CD4-positive, alpha-beta T cell treated with Interleukin-17A for 4 hours (primary cell): ENCODE results near the gene POLR1G.
A peak's percentile ranks its signal among the peaks of the same experiment; 100 is the strongest.
"Not testable (repeated sequence)": the region's sequence is repeated elsewhere in the genome, so short reads cannot be mapped to it uniquely, and the experiment has no call there.

Source experiments
- DNase-seq: peaks from one replicate; pipeline ENCODE4 v3.0.0-alpha.2; 2020; ENCODE audit warnings: mixed read lengths

The POLR1G gene

DNA sequence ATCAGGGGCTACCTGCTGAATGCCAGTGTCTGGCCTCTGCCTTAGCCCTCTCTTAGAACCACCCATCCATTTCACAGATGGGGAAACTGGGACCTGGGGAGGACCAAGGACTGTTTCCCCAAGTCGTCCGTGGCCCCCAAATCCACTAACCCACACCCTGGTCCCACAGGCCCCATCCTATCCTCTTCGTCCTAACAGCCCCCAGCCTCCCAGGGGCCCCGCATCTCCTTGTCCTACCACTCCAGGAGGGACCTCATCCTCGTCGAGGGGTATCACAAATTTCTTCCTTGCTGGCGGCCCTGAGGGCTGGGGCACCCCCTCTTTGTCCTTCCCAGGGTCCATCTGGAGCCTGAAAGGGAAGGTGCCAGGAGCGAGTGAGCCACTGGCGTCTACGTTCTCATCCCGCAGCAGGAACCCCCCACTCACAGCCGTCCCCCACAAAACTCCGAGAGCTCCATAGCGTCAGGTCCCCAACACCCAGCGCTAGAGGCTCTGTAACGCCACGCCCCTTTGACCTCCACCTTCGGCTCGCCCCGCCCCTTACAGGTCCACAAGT, 16.7 kb downstream of the POLR1G start:
- peak; percentile 91 for DNase-seq

DNA sequence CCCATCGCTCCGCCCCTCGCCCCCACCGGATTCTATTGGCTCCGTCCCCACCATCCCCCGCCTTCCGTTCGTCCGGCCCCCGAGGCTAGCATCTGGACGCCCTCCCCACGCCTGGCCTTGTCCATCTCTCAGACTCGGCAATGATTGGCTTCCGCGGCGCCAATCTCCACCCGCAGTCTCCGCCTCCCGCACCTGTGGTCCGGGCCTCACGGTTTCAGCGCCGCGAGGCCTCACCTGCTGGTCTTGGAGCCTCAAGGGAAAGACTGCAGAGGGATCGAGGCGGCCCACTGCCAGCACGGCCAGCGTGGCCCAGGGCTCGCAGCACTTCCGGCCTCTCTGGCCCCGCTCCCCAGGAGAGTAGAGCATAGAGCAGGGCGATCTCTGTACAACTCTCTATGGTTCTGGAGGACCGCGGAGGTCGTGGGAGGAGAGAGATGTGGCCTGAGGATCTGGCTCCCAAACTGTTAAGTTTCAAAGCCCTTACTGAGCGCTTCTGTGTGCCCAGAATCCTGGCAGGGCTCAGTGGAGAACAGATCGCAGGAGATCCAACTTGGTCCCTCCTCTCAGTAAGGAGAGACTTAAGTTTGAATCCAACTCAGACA, 17.2 kb downstream of the POLR1G start, which contains the start of gene ERCC1:
Gene ERCC1, minus strand, starts transcription at position 329 of the 602 bp plus-strand sequence. CDS start 543 bp downstream, outside the sequence.
- no peak for DNase-seq

DNA sequence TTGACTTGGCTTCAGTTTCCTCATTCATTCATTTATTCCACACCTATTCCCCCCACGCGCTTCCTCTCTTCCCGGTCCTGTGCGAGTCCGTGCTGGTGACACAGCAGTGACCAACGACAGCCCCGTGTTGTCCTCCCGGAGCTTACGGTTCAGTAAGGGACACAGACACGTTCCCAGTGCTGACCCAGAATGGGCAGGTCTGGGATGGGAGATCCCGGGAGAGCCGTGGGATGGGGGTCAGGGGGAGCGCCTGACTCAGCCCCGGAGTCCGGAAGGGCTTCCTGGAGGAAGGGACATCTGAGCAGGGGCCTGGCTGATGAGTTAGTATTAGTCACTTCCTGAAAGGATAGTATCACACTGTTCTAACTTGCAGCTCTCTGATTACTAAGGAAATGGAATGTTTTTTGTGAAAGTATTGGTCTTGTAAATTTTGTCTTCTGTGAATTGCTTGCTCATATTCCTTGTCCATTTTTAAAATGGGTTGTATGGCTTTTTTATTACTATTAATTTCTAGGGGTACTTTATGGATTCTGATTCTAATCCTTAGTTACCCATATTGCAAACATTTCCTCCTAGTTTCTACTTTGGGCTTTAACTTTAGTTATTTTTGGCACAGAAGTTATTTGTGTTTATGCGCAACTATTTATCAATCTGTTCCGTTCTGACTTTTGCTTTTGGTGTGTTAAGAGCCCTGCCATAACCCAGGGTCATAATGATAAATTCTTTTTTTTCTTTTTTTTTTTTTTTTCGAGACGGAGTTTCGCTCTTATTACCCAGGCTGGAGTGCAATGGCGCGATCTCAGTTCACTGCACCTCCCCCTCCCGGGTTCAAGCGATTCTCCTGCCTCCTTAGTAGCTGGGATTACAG, 18.0 kb downstream of the POLR1G start:
- peak; percentile 40 for DNase-seq

DNA sequence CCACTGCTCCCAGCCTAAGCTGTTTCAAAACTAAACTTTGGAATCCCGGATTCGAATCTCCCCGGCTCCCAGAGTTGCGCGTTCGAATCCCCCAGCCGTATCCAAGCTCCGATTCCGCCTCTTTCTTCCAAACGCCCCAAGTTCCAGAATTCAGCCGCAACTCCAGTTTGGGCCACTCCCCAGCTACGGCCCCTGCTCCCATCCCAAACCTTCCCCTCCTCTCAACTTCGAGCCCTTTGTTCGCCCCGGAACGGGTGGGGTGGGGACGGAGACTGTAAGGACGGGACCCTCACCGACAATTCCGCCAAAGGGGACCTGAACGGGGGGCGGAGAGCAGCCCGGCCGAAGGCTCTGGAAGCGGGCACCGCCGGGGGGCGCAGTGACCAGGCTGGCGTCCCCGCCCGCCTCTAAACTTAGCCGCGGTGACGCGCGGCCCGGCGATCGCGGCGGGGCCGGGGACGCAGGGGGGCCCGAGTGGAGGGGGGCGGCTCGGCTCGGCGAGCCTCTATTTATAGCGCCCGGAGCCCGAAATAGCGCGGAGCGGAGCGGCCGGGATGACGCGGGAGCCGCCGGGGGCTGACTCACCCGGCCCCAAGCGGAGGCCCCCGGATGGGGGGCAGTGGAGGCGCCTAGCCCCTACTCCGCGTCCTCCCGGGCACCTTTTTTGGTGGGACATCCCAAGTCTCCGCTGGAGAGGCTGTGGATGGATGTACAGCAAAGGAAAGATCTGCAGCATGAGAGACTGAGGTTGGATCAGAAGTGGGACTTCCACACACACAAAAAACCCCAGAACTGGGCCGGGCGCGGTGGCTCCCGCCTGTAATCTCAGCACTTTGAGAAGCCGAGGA, 22.2 kb downstream of the POLR1G start:
- DNase-seq: peak; percentile 19

DNA sequence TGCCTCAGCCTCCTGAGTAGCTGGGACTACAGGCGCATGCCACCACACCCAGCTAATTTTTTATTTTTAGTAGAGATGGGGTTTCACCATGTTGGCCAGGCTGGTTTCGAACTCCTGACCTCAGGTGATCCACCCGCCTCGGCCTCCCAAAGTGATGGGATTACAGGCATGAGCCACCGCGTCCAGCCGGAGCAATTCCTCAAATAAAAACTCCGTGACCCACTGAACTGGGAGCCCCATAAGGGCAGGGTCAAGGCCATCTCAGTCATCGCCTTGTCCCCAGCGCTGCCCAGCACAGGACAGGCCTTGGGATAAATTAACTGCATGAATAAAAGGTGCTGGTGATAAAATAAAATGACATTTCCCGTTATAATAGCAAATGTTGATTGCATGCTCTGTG, 23.5 kb downstream of the POLR1G start:
- DNase-seq: not testable (repeated sequence)

DNA sequence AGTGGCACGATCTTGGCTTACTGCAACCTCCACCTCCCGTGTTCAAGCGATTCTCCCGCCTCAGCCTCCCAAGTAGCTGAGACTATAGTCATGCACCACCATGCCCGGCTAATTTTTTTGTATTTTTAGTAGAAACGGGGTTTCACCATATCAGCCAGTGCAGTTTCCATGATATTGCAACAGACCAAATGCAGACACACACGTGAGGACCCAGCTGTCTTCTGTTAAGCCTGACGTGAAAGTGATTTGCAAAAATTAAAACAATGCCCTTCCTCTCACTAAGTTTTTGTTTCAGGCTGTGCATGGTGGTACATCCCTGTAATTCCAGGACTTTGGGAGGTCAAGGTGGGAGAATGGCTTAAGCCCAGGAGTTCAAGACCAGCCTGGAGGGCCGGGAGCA, 24.6 kb downstream of the POLR1G start:
- DNase-seq: not testable (repeated sequence)

DNA sequence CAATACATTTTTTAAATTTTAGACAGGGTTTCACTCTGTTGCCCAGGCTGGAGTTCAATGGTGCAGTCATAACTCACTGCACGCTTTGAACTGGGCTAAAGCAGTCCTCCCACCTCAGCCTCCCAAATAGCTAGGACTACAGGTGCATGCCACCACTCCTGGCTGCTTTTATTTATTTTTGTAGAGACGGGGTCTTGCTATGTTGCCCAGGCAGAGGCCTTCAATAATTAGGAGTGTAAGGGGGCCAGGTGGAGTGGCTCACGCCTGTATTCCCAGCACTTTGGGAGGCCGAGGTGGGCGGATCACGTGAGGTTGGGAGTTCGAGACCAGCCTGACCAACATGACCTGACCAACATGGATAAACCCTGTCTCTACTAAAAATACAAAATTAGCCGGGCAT, 26.1 kb downstream of the POLR1G start:
- DNase-seq: not testable (repeated sequence)

DNA sequence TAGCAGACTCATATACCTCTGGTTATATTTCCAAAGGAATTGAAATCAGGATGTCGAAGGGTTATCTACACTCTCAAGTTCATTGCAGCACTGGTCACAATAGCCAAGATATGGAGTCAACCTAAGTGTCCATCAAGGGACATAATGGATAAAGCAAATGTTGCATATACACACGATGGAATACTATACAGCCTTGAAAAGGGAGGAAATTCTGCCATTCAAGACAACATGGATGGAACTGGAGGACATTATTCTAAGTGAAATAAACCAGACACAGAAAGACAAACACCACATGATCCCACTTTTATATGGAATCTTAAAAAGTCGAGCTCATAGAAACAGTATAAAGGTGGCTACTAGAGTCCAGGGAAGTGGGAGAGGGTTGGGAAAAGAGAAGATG, 30.9 kb downstream of the POLR1G start:
- DNase-seq: no peak

DNA sequence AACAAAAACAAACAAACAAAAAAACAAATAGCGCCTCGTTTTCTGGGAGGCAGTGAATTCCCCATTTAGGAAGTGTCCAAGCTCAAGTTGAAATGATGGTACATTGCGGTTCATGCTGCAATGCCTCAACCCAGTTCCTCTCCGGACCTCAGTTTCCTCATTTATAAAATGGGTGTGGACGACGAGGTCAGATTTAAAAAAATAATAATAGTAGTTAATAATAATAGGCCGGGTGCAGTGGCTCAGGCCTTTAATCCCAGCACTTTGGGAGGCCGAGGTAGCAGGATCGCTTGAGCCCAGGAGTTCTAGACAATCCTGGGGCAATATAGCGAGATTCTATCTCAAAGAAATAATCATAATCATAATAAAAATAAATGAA, 32.7 kb downstream of the POLR1G start:
- DNase-seq: no peak

DNA sequence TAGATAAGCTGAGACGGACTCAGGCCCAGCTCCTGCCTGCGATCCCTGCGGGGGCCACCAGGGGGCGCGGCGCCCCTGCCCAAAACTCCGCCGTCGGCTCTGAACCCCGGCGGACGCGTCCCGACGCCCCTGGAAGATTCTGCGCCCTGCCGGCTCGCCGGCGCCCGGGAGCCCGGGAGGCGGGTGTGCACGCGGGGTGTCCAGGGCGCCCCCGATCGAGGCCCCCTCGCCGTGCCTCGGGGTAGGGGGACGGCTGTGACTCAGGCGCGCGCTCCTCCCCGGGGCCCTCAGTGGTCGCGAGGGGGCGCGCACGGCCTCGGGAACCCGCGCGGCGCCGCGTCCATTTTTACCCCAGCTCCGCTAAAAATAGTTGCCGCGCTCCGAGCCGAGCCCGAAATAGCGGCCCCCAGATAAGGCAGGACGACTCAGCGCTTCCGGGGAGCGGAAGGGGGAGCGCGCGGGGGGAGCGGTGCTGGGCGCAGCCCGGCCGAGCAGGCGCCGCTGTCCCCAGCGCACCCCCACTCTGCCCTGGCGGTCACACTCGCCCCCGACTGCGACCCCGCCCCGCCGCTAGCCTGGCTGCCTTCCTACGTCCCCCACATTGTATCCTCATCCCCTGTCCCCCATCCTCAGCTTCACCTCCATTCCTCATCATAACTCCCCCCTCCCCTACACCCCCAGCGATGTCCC, 33.3 kb downstream of the POLR1G start:
- DNase-seq: peak; percentile 88

DNA sequence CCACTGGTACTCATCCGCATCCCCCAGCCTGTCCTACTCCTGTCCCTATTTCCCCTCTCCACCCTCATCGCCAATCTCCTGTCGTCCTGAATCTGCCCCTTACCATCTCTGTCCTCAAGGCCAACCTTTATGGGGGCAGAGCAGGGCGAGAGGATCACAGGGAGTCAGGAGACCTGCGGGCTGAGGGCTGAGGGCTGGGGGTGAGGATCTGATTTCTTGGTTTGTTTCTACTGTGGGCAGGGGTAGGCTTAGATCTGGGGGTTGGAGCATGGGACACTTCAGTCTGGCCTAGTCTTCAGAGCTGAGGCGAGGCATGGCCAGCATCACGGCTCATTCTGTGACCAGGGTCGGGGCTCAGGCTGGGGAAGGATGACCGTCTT, 33.8 kb downstream of the POLR1G start:
- DNase-seq: no peak

DNA sequence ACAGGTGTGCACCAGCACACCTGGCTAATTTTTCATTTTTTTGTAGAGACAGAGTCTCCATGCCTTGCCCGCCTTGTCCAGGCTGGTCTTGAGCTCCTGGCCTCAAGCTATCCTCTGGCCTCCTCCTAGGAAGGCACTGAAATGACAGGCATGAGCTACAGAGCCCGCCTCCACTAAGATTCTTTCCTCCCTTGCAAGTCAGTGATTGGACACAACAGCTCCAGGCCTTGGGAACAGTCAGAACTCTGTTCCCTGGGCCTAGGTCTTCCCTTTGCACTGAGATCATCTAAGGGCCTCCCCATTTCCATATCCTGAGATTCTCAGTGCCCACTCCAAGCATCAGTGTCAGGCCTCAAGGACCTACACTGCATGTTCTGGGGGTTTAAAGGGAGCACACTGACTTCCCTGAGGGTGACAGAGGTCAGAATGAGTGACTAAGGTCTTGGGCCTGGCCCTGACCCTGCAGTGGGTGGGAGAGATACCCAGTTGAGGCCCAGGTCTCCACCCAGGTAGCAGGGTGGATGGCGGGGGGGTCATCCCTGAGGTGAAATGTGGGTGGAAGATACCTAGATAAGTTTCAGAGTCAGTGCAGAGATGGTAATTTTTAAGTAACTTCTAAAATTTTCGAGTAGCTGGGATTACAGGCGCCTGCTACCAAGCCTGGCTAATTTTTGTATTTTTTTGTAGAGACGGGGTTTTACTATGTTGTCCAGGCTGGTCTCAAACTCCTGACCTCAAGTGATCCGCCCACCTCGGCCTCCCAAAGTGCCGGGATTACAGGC, 34.6 kb downstream of the POLR1G start:
- DNase-seq: no peak

DNA sequence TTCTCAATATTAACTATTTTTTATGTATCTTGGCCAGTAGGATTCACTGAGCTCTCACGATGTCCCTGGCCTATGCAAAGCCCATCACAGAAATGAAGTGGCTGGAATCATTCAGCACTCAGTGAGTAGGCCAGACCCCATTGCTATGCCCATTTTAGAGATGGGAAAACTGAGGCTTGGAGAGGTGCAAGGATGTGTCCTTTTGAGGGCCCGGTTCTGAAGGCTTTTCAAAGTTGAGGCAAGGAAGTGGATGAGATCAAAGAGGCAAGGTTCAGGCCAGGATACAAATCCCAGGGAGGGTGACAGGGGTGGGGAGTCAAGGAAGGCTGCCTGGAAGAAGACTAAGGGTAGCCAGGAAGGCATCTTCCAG, 35.9 kb downstream of the POLR1G start:
- no peak for DNase-seq

DNA sequence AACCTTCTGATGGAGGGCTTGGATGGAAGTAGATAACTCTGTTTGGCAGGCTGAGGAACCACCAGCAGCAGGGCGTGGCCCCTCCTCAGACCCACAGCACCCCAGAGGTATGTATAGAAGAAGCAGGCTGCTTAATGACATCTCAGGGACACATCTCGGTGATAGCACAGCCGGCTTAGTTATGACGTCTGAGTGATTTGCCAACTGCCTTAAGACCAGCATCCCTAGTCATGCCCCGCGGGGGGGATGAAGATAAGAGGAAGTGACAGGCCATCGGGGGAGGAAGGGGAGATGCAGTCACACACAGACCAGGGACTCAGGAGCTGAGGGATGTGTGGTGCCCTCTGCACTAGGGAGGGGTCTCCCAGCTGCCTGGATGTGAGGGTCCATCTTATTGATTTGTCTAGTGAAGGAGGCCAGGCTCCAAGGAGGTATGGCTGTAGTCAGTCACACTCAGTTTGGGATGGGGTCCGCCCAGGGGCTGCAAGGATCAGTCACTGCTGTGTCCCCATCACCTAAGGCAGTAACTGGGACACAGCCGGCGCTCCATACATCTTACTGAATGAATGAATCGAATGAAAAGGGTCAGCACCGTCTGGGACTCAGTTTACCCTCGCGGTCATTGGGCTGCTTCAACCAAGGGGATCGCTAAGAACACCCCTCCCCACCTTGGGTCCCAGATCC, 36.5 kb downstream of the POLR1G start:
- DNase-seq: peak; percentile 52

DNA sequence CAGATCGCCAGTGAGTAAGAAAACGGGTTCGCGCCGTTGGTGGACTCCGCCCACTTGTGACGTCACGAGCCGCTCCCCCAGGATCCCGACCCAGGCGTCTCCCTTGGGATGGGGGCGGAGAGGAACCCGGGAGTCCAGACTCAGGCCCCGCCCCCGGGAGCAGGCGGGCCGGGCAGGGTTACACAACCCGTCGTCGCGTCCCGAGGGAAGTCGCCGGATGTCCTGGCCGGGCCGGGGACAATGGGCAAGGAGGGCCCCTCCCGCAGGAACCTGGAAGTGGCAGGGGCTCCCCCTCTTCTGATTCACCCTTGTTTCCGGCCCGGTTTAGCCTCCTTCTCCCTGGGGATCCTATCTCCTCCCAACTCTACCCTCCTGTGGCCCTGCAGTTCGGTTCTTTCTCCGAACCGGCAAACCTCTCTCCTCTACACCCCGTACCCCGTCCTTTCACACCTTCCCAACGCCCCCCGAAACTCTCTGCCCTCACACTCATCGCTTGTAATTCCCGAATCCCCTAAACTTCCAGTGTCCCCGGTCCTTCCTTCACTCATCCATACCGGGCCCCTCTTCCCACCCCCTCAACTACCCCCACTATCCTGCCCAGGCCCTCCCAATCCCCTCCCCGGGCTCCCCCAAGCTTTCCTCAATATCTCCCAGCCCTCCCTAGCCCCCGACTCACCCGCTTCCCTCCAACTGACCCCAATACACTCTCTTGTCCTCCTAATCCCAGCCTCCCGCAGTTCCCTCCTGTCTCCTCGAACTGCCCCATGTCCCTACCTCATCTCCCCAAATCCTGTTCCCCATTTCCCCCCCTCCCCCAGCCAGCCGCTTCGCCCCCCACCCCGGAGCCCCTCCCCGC, 37.2 kb downstream of the POLR1G start:
- peak; percentile 52 for DNase-seq

DNA sequence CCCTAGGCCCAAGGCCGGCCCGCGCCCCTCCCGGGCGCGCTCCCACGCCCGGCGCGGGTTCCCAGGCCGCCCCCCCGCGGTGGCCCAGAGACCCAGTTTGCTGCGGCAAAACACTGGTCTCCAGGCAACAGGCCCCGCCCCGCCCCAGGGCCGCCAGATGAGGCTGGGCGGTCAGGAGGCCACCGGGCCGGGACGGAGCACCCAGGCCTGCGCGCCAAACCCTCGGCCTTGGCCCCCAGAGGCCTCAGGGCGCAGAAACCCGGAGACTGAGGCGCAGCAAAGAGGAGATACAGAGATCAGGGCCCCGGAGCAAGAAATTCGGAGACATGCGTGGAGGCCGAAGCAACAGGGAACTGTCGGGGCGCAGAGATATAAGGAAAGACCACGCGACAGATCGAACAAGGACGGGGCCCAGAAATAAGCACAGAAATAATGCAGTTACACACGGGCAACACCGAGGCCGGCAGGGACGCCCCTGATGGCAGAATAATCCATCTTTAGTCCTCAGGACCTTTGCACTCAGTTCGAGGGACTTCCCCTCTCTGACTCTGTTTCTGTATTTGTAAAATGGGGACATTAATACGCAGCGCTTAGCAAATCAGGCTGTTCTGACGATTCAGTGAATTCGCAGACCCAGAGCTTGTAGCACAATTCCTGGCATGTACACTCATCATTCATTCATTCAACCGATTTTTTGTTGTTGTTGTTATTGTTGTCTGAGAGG, 38.0 kb downstream of the POLR1G start:
- peak; percentile 80 for DNase-seq

DNA sequence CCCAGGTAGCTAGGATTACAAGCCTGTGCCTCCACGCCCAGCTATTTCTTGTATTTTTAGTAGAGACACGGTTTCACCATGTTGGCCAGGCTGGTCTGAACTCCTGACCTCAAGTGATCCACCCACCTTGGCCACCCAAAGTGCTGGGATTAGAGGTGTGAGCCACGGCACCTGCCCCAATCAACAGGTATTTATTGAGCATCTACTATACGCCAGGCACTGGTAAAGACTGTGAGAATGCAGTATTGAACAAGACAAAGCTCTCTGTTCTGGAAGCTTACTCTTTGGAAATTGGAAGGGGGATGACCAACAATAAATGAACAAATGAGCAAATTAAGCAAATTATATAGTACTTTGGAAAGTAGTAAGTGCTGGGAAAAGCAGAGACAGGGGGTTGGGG, 38.7 kb downstream of the POLR1G start:
- DNase-seq: no peak

DNA sequence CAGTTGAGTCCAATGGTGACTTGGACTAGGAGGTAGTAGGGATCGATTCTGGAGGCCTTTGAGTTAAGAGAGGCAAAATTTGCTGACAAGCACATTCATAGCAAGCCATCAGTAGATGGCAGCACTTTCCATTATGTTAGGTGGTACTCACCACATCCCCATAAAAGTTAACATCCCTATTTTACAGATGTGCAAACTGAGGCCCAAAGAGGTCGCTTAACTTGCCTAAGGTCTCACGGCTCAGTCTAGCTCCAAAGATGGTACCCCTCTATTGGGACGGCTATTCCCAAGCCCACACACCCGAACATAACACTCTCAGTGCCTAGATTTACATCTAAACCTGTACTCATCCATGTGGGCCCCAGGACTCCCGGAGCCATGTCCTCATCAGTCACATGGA, 39.9 kb downstream of the POLR1G start:
- no peak for DNase-seq

DNA sequence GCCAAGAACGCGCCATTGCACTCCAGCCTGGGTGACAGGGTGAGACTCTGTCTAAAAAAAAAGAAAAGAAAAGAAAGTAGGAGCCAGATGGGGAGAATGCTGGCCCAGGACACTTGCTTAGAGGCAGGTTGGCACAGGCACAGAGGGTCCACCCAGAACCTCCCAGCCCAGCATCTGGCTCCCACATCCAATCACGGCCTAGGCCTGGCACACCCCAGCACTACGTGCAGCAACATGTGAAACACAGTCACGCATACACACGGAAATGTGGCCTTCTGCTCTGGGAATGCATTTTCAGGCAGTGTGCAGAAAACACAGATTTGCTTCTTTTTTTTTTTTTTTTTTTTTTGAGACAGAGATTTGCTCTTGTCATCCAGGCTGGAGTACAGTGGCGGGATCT, 40.5 kb downstream of the POLR1G start:
- DNase-seq: no peak

DNA sequence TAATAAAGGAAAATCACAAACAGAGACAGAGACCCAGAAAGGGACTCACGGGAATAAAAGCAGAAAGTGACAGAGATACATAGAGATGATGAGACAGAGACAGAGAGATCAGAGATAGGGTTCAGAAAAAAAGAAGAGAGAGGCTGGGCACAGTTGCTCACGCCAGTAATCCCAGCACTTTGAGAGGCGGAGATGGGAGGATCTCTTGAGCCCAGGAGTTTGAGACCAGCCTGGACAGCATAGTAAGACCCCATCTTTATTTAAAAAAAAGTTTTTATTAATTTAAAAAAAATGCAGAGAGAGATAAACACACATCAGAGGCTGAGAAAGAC, 41.9 kb downstream of the POLR1G start:
- no peak for DNase-seq
